Hepatocyte (in vitro differentiated cells): ENCODE data around the gene MAP3K2. TPM values are rescaled to one million over a fixed set of nuclear protein-coding genes. Genes with fewer than 3 reads are reported as not detected.

Experiments used
- DNase-seq: peaks from one replicate; pipeline ENCODE4 v3.0.0-alpha.2; 2016; ENCODE audit warnings: low spot score
- H2AFZ ChIP-seq: fragments of 200-600 bp; sonication (generic); 2 replicates; pipeline ENCODE4 v1.6.0; 2016; ENCODE audit warnings: antibody characterized with exemption, mild to moderate bottlenecking
- H3K27ac ChIP-seq: fragments of 200-600 bp; sonication (generic); 2 replicates; pipeline ENCODE4 v1.5.1; 2016; ENCODE audit warnings: mild to moderate bottlenecking
- H3K27me3 ChIP-seq: fragments of 200-600 bp; sonication (generic); 2 replicates; pipeline ENCODE4 v1.6.1; 2016
- H3K36me3 ChIP-seq: fragments of 200-600 bp; sonication (generic); replicated peaks from 2 replicates; pipeline ENCODE4 v1.5.1; 2016; ENCODE audit warnings: low read depth; ENCODE audit not compliant: insufficient read depth
- H3K4me1 ChIP-seq: fragments of 200-600 bp; sonication (generic); 2 replicates; pipeline ENCODE4 v1.5.1; 2016; ENCODE audit warnings: mild to moderate bottlenecking, moderate library complexity; ENCODE audit not compliant: insufficient read depth
- H3K4me2 ChIP-seq: fragments of 200-600 bp; sonication (generic); 2 replicates; pipeline ENCODE4 v1.6.0; 2016
- H3K4me3 ChIP-seq: fragments of 200-600 bp; sonication (generic); 2 replicates; pipeline ENCODE4 v1.5.1; 2016; ENCODE audit warnings: mild to moderate bottlenecking
- H3K79me2 ChIP-seq: fragments of 200-600 bp; sonication (generic); 2 replicates; pipeline ENCODE4 v1.6.0; 2017; ENCODE audit warnings: mild to moderate bottlenecking
- H3K9me2 ChIP-seq: fragments of 200-600 bp; sonication (generic); replicated peaks from 2 replicates; pipeline ENCODE4 v1.6.0; 2017; ENCODE audit warnings: mild to moderate bottlenecking; ENCODE audit not compliant: insufficient read depth
- H3K9me3 ChIP-seq: fragments of 200-600 bp; sonication (generic); 2 replicates; pipeline ENCODE4 v1.5.1; 2016; ENCODE audit warnings: low read depth, mild to moderate bottlenecking
- H4K20me1 ChIP-seq: fragments of 200-600 bp; sonication (generic); 2 replicates; pipeline ENCODE4 v1.6.0; 2016; ENCODE audit warnings: mild to moderate bottlenecking; ENCODE audit not compliant: insufficient read depth, poor library complexity, severe bottlenecking
- EZH2 ChIP-seq: fragments of 200-600 bp; sonication (generic); IDR thresholded peaks from 2 replicates; pipeline ENCODE4 v1.6.1; 2016; ENCODE audit warnings: antibody characterized with exemption, mild to moderate bottlenecking, borderline replicate concordance
- EZH2phosphoT487 ChIP-seq: fragments of 200-600 bp; sonication (generic); IDR thresholded peaks from one replicate; pipeline ENCODE4 v1.6.1; 2018; ENCODE audit warnings: antibody characterized with exemption, mild to moderate bottlenecking, low read depth, moderate library complexity; ENCODE audit not compliant: unreplicated experiment, severe bottlenecking
- WGBS: methylation state at CpG from one replicate; pipeline ENCODE4 v1.1.6; 2016; ENCODE audit warnings: low lambda C conversion rate; ENCODE audit errors: missing lambda C conversion rate; 5-methylcytosine and 5-hydroxymethylcytosine counted together
- polyA plus RNA-seq: library from polyadenylated mRNA; unstranded; fragments of >200 nt; fragmentation: Nextera tagmentation; extraction: Ambion mirVana; gene quantifications from 2 replicates; pipeline ENCODE4 v1.2.1, GENCODE V29; 2016
- total RNA-seq: library from RNA; depleted of rRNA; stranded (reverse); fragments of >200 nt; gene quantifications from 2 replicates; pipeline ENCODE4 v1.2.3, GENCODE V29; 2014
- TF ChIP-seq, protein P1 (sequence below): fragments of 200-600 bp; sonication (generic); IDR thresholded peaks from 2 replicates; pipeline ENCODE4 v1.5.1; 2016; ENCODE audit warnings: antibody characterized with exemption, mild to moderate bottlenecking; ENCODE audit not compliant: poor library complexity

MAP3K2 gene
- total and polyA plus RNA-seq, 2 experiments from 2014 or later: 28.5 to 52.5 TPM

DNA sequence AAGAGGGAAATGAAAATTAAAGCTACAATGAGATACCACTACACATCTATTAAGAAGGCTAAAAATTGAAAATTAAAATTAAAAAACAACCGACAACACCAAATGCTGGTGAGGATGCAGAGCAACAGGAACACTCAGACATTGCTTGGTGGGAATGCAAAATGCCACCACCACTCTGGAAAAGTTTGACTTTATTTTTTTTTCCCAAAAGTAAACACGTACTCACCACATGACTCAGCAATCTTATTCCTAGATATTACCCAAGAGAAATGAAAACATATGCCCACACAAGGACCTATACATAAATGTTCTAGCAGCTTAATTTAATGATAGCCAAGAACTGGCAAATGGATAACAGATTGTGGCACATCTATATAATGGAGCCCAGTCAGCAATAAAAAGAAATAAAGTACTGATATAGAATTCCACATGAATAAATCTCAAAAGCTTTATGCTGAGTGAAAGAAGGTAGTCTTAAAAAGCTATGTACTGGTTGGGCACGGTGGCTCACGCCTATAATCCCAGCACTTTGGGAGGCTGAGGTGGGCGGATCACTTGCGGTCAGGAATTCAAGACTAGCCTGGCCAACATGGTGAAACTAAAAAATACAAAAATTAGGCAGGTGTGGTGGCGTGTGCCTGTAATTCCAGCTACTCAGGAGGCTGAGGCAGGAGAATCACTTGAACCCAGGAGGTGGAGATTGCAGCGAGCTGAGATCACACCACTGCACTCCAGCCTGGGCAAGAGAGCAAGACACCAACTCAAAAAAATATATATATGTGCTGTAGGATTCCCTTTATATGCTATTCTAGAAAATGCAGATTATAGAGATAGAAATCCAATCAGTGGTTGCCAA is 26.2 kb upstream of the MAP3K2 start:
- Histone ChIP-seq H3K4me1 (peaks cover 29% of the 10 kb centered on the region), H3K9me3 (peaks cover 6% of the 10 kb centered on the region), H3K4me2 (no peak overlapping the region), H3K9me2 (no peaks in the 10 kb centered on the region), H3K79me2 (no peaks in the 10 kb centered on the region), H3K36me3 (no peaks in the 10 kb centered on the region), H3K27ac (no peak overlapping the region), H3K27me3 (no peaks in the 10 kb centered on the region), H2AFZ (no peak overlapping the region), H4K20me1 (no peaks in the 10 kb centered on the region), H3K4me3 (no peak overlapping the region)
- WGBS: 86% methylated on average over 8 of the region's 8 CpGs
- peak; percentile 3 for DNase-seq
- TF ChIP-seq EZH2 (no peak), EZH2phosphoT487 (no peak)
- TF ChIP-seq, protein P1, sequence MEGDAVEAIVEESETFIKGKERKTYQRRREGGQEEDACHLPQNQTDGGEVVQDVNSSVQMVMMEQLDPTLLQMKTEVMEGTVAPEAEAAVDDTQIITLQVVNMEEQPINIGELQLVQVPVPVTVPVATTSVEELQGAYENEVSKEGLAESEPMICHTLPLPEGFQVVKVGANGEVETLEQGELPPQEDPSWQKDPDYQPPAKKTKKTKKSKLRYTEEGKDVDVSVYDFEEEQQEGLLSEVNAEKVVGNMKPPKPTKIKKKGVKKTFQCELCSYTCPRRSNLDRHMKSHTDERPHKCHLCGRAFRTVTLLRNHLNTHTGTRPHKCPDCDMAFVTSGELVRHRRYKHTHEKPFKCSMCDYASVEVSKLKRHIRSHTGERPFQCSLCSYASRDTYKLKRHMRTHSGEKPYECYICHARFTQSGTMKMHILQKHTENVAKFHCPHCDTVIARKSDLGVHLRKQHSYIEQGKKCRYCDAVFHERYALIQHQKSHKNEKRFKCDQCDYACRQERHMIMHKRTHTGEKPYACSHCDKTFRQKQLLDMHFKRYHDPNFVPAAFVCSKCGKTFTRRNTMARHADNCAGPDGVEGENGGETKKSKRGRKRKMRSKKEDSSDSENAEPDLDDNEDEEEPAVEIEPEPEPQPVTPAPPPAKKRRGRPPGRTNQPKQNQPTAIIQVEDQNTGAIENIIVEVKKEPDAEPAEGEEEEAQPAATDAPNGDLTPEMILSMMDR: no peak

DNA sequence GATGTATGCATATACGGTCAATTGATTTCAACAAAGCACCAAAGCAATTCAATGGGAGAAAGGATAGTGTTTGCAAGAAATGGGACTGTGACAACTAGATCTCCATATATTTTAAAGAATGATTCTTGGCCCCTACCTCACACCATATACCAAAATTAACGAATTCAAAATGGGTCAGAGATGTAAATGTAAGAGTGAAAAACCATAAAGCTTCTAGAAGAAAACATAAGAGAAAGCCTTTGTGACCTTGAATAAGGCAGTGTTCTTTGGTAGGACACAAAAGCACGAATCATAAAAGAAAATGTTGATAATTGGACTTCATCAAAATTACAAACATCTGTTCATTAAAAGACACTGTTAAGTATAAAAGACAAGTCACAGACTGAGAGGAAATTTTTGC is 25.4 kb upstream of the MAP3K2 start:
- Histone ChIP-seq H3K4me1 (peaks cover 36% of the 10 kb centered on the region), H3K79me2 (no peaks in the 10 kb centered on the region), H4K20me1 (no peaks in the 10 kb centered on the region), H3K27me3 (no peaks in the 10 kb centered on the region), H3K9me2 (no peaks in the 10 kb centered on the region), H3K4me3 (no peak overlapping the region), H3K27ac (no peak overlapping the region), H2AFZ (no peak overlapping the region), H3K36me3 (no peaks in the 10 kb centered on the region), H3K9me3 (peaks cover 6% of the 10 kb centered on the region), H3K4me2 (no peak overlapping the region)
- no peak for DNase-seq
- TF ChIP-seq EZH2phosphoT487 (no peak), EZH2 (no peak)
- TF ChIP-seq, protein P1: no peak
- WGBS: 89% methylated on average over 3 of the region's 3 CpGs

DNA sequence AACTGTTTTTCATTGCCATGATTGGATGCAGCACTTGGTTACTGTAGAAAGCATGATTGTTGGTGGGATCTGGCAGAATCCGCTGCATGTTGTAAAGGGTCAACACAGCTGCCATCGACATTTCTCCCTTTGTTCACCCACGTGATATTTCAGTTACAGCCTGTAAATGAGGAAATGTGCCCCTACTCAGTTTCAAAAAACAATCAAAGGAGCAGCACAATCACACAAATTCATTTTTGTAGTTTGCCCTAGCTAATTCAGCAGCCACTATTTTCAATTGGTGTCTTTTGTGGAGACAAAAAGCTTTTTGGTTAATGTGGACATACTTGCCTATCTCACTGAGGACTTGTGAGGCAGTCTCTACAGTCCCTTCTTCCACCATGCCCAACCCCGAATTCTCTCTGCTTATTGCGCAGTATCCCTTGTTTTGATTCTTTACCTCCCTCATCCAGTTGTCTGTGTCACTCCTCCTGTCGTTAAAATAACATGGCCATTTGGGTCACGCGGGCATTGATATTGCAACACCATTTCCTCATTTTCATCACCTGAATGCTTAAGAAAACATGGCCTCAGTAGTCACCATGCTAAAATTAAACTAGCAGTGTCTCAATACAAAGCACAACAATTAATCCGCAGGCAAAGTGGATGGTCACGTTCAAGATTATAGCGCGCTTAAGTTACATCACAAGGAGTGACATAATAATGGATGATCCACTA is 24.0 kb upstream of the MAP3K2 start:
- H3K27ac ChIP-seq: peak overlapping the region; percentile 78
- no peak overlapping the region for H2AFZ ChIP-seq
- WGBS: 84% methylated on average over 12 of the region's 12 CpGs

More for the DNA sequence above, 24.0 kb upstream of the MAP3K2 start:
- DNase-seq: peak; percentile 3
- Histone ChIP-seq H3K79me2 (no peaks in the 10 kb centered on the region), H3K36me3 (no peaks in the 10 kb centered on the region), H4K20me1 (no peaks in the 10 kb centered on the region), H3K4me2 (peak overlapping the region; percentile 66), H3K9me2 (no peaks in the 10 kb centered on the region), H3K4me3 (no peak overlapping the region), H3K27me3 (no peaks in the 10 kb centered on the region), H3K9me3 (peaks cover 6% of the 10 kb centered on the region), H3K4me1 (peaks cover 37% of the 10 kb centered on the region)
- TF ChIP-seq EZH2phosphoT487: no peak
